ENCODE measurements around the gene TMEM254. TPM values are rescaled to one million over a fixed set of nuclear protein-coding genes. Genes with fewer than 3 reads are reported as not detected.

Gene TMEM254
- total and polyA plus RNA-seq, 2 experiments from 2014 or later = 21.1 to 21.5 TPM

GRCh38 chr10:80075781-80076180, 2.7 kb upstream of the TMEM254 start:
- H3K27me3 Mint-ChIP-seq (ENCODE audit: insufficient read depth, low read depth, poor library complexity) = peaks cover 7% of the 10 kb centered on the region
- Histone ChIP-seq H3K27ac (ENCODE audit: low read depth) (no peak overlapping the region), H3K27me3 (ENCODE audit: insufficient read depth) (no peaks in the 10 kb centered on the region), H3K79me2 (replicated peaks; ENCODE audit: insufficient read depth) (peaks cover 10% of the 10 kb centered on the region), H3K9me2 (ENCODE audit: insufficient read depth) (no peaks in the 10 kb centered on the region), H4K20me1 (replicated peaks; ENCODE audit: insufficient read depth) (no peaks in the 10 kb centered on the region), H3F3A (replicated peaks; ENCODE audit: low read depth) (peaks cover 3% of the 10 kb centered on the region; the same call in 1 of the 2 replicates), H2AFZ (no peak overlapping the region), H3K4me3 (no peak overlapping the region), H3K36me3 (ENCODE audit: insufficient read depth) (no peaks in the 10 kb centered on the region), H3K4me2 (no peak overlapping the region), H3K4me1 (ENCODE audit: insufficient read depth) (peaks cover 11% of the 10 kb centered on the region)
- H3K27ac Mint-ChIP-seq = no peak overlapping the region
- no peak for DNase-seq (ENCODE audit: low spot score)
- no peak for ATAC-seq
- TF ChIP-seq NANOG (IDR thresholded peaks at IDR 0.05; ENCODE audit: borderline replicate concordance) = no peak
- no peak for TF ChIP-seq EZH2 (IDR thresholded peaks at IDR 0.05; ENCODE audit: low read depth, unreplicated experiment)
- no peak for TF ChIP-seq ETS1 (IDR thresholded peaks at IDR 0.05)
- TF ChIP-seq ZNF462 (CRISPR knock-in tag; IDR thresholded peaks at IDR 0.05) = no peak
- no peak for TF ChIP-seq JUNB (IDR thresholded peaks at IDR 0.05; ENCODE audit: unreplicated experiment)
- no peak for TF ChIP-seq STAT1 (IDR thresholded peaks at IDR 0.05; ENCODE audit: unreplicated experiment)
- no peak for TF ChIP-seq CTCF (conservative IDR thresholded peaks at IDR 0.05; ENCODE audit: low read depth in 2 of 2)
- TF ChIP-seq REST (IDR thresholded peaks at IDR 0.05; ENCODE audit: unreplicated experiment) = no peak
- no peak for TF ChIP-seq CREB1 (CRISPR knock-in tag; IDR thresholded peaks at IDR 0.05; ENCODE audit: low read depth)
- TF ChIP-seq EZH2phosphoT487 (IDR thresholded peaks at IDR 0.05; ENCODE audit: unreplicated experiment) = no peak
- TF ChIP-seq ZNF331 (CRISPR knock-in tag; IDR thresholded peaks at IDR 0.05; ENCODE audit: low read depth) = no peak
- TF ChIP-seq POLR2AphosphoS5 (IDR thresholded peaks at IDR 0.05; ENCODE audit: low read depth) = no peak
- TF ChIP-seq ZNF114 (CRISPR knock-in tag; IDR thresholded peaks at IDR 0.05) = no peak
- H3K4me1 Mint-ChIP-seq = peaks cover 8% of the 10 kb centered on the region
- no peak overlapping the region for H3K4me3 Mint-ChIP-seq
- H3K36me3 Mint-ChIP-seq (ENCODE audit: low read depth) = peaks cover 5% of the 10 kb centered on the region; the same call in 1 of the 3 replicates
- H3K9me3 Mint-ChIP-seq = no peaks in the 10 kb centered on the region; the same call in 2 of the 3 replicates
